Keratinocyte (primary cell): ENCODE results near the gene GRK5. TPM values are rescaled to one million over a fixed set of nuclear protein-coding genes. Genes with fewer than 3 reads are reported as not detected.

ENCODE experiments used
- DNase-seq: peaks from one replicate; pipeline ENCODE4 v3.0.0-alpha.2; 2011; ENCODE audit warnings: low read depth, missing footprints, low spot score
- FAIRE-seq: peaks from 2 replicates; lab custom pipeline; 2011; peaks lifted over from hg19 to GRCh38; lab: Jason Lieb, UNC
- H2AFZ ChIP-seq: 2 replicates; pipeline ENCODE4 v1.6.0; 2012; ENCODE audit warnings: low read length, control low read depth, inconsistent platforms; ENCODE audit not compliant: control insufficient read depth
- H3K27ac ChIP-seq: 2 replicates; pipeline ENCODE4 v1.5.1; 2011; ENCODE audit warnings: low read length; ENCODE audit not compliant: control insufficient read depth, insufficient read depth
- H3K27me3 ChIP-seq: 3 replicates; pipeline ENCODE4 v1.6.0; 2011; ENCODE audit warnings: low read length; ENCODE audit not compliant: control insufficient read depth, insufficient read depth; ENCODE audit errors: extremely low read depth
- H3K36me3 ChIP-seq, 2 experiments: 2 replicates in 1 of 2; 3 replicates in 1 of 2; pipeline ENCODE4 v1.5.1; 2011; ENCODE audit warnings: low read length in 2 of 2, mild to moderate bottlenecking in 1 of 2; ENCODE audit not compliant: control insufficient read depth in 2 of 2, insufficient read depth in 2 of 2; ENCODE audit errors: extremely low read depth in 1 of 2
- H3K4me1 ChIP-seq: 3 replicates; pipeline ENCODE4 v1.5.1; 2011; ENCODE audit warnings: low read length; ENCODE audit not compliant: control insufficient read depth, insufficient read depth; ENCODE audit errors: extremely low read depth
- H3K4me2 ChIP-seq: 3 replicates; pipeline ENCODE4 v1.6.0; 2011; ENCODE audit warnings: low read depth, low read length; ENCODE audit not compliant: control insufficient read depth, insufficient read depth; ENCODE audit errors: extremely low read depth
- H3K4me3 ChIP-seq, 3 experiments: fragments of 200-600 bp in 1 of 3; sonication (generic) in 1 of 3; 2 replicates in 2 of 3; 3 replicates in 1 of 3; pipeline ENCODE4 v1.5.1; 2011 to 2016; ENCODE audit warnings: low read length in 3 of 3, mild to moderate bottlenecking in 3 of 3, control low read depth in 2 of 3, inconsistent platforms in 1 of 3, low read depth in 1 of 3, mixed read lengths in 1 of 3, mixed run types in 1 of 3, moderate library complexity in 1 of 3; ENCODE audit not compliant: control insufficient read depth in 2 of 3, insufficient read depth in 2 of 3; ENCODE audit errors: extremely low read depth in 1 of 3
- H3K79me2 ChIP-seq: 2 replicates; pipeline ENCODE4 v1.6.0; 2012; ENCODE audit warnings: low read length; ENCODE audit not compliant: control insufficient read depth, insufficient read depth
- H3K9ac ChIP-seq: 3 replicates; pipeline ENCODE4 v1.6.0; 2011; ENCODE audit warnings: low read length; ENCODE audit not compliant: control insufficient read depth, insufficient read depth; ENCODE audit errors: extremely low read depth
- H3K9me1 ChIP-seq: 3 replicates; pipeline ENCODE4 v1.6.0; 2011; ENCODE audit warnings: low read length; ENCODE audit not compliant: control insufficient read depth, insufficient read depth; ENCODE audit errors: extremely low read depth
- H3K9me3 ChIP-seq: 2 replicates; pipeline ENCODE4 v1.5.1; 2012; ENCODE audit warnings: low read depth, low read length; ENCODE audit not compliant: control insufficient read depth
- H4K20me1 ChIP-seq: 3 replicates; pipeline ENCODE4 v1.6.0; 2011; ENCODE audit warnings: low read length; ENCODE audit not compliant: control insufficient read depth, insufficient read depth; ENCODE audit errors: extremely low read depth
- CTCF ChIP-seq, 3 experiments: IDR thresholded peaks in 1 of 3; conservative IDR thresholded peaks in 1 of 3; optimal IDR thresholded peaks in 1 of 3; 2 replicates in 2 of 3; 3 replicates in 1 of 3; pipeline versions ENCODE3 to v1.5.1; 2011; ENCODE audit warnings: low read length in 3 of 3, mild to moderate bottlenecking in 3 of 3, moderate library complexity in 2 of 3, control low read depth in 1 of 3, inconsistent platforms in 1 of 3; ENCODE audit not compliant: insufficient read depth in 2 of 3; ENCODE audit errors: extremely low read depth in 1 of 3
- EZH2 ChIP-seq: IDR thresholded peaks from one replicate; pipeline ENCODE4 v1.6.1; 2012; ENCODE audit warnings: inconsistent platforms, mild to moderate bottlenecking, low read length, moderate library complexity
- dilution Hi-C: fragments of 300-500 bp; cut with MboI; formaldehyde crosslinking; loops from one replicate; pipeline ENCODE4 v1.7.0; 2020; ENCODE audit warnings: low sequenced_read_pairs; ENCODE audit not compliant: extremely low pct_ligation_motif_present
- polyA plus RNA-seq, 5 experiments: library from polyadenylated mRNA; depleted of rRNA in 3 of 5; stranded (reverse) in 3 of 5; stranded (forward) in 1 of 5; unstranded in 1 of 5; fragments of >200 nt; gene quantifications; 1 replicate in 1 of 5; 2 replicates in 3 of 5; 3 replicates in 1 of 5; pipeline versions ENCODE4 v1.2.1 to v1.2.3, GENCODE V29; 2011 to 2012; ENCODE audit warnings: missing spikeins in 2 of 5, low read depth in 1 of 5, low replicate concordance in 1 of 5

Gene GRK5
- polyA plus RNA-seq, 1 donor (not counting 4 experiments of a cell fraction or from before 2014, with no cell fraction given) = 7.6 TPM

- H3K4me3 ChIP-seq = no peak overlapping the region
- TF ChIP-seq CTCF (optimal IDR thresholded peaks at IDR 0.05 in 1 of 3, IDR thresholded peaks at IDR 0.05 in 1 of 3, conservative IDR thresholded peaks at IDR 0.05 in 1 of 3; ENCODE audit: extremely low read depth in 1 of 3, insufficient read depth in 2 of 3, low read length in 3 of 3) (no peak), EZH2 (no peak)
- H3K27me3 ChIP-seq = peaks cover 22% of the 10 kb centered on the region
- no peak overlapping the region for H3K9ac ChIP-seq
- no peaks in the 10 kb centered on the region for H4K20me1 ChIP-seq
- peaks cover 3% of the 10 kb centered on the region for H3K4me1 ChIP-seq
- H3K4me2 ChIP-seq = no peak overlapping the region
- H3K36me3 ChIP-seq = no peaks in the 10 kb centered on the region
- no peaks in the 10 kb centered on the region for H3K79me2 ChIP-seq
- DNase-seq (no peak), FAIRE-seq (no peak)
- H3K27ac ChIP-seq = no peak overlapping the region
- H3K9me1 ChIP-seq = no peaks in the 10 kb centered on the region
- no peaks in the 10 kb centered on the region for H3K9me3 ChIP-seq
- H2AFZ ChIP-seq = no peak overlapping the region
- dilution Hi-C loops = no loop called here
Measured at GRCh38 chr10:119481781-119482426, 274.5 kb downstream of the GRK5 start.

- Histone ChIP-seq H3K4me2 (no peak overlapping the region), H3K4me3 (no peak overlapping the region), H3K9me3 (no peaks in the 10 kb centered on the region), H3K79me2 (no peaks in the 10 kb centered on the region), H3K27ac (no peak overlapping the region), H3K36me3 (no peaks in the 10 kb centered on the region), H2AFZ (no peak overlapping the region), H3K9me1 (no peaks in the 10 kb centered on the region), H3K9ac (no peak overlapping the region), H3K4me1 (peaks cover 3% of the 10 kb centered on the region), H3K27me3 (peaks cover 16% of the 10 kb centered on the region), H4K20me1 (no peaks in the 10 kb centered on the region)
- no peak for FAIRE-seq
- TF ChIP-seq EZH2 (no peak), CTCF (optimal IDR thresholded peaks at IDR 0.05 in 1 of 3, IDR thresholded peaks at IDR 0.05 in 1 of 3, conservative IDR thresholded peaks at IDR 0.05 in 1 of 3; ENCODE audit: extremely low read depth in 1 of 3, insufficient read depth in 2 of 3, low read length in 3 of 3) (no peak)
- dilution Hi-C loops = no loop called here
- DNase-seq = no peak
Measured at GRCh38 chr10:119483001-119483400, 275.6 kb downstream of the GRK5 start.
